ENCODE measurements around the gene TAF3. TPM values are rescaled to one million over a fixed set of nuclear protein-coding genes. Genes with fewer than 3 reads are reported as not detected.

The TAF3 gene
- polyA plus RNA-seq, 1 of the 3 experiments (the other 2 are of a cell fraction): 2.4 TPM

GRCh38 chr10:7855205-7855604 lies 36.9 kb downstream of the TAF3 start:
- ChIA-PET CTCF (interaction anchor here (0.7 kb wide), 1 partner anchor 9 kb away, joined by 3 read pairs; no protein-coding TSS in a partner anchor), POLR2A (no interaction called here)

More at GRCh38 chr10:7855205-7855604, 36.9 kb downstream of the TAF3 start:
- TF ChIP-seq TCF12 (IDR thresholded peaks at IDR 0.05) (no peak), SIN3A (IDR thresholded peaks at IDR 0.05; ENCODE audit: borderline replicate concordance, low read depth, low read length) (no peak), RAD21 (IDR thresholded peaks at IDR 0.05; ENCODE audit: low read length) (no peak), POLR2AphosphoS5 (IDR thresholded peaks at IDR 0.05; ENCODE audit: low read depth, low read length) (no peak), EP300 (IDR thresholded peaks at IDR 0.05; ENCODE audit: borderline replicate concordance in 1 of 2, low read depth in 1 of 2, low read length in 1 of 2) (no peak), ELF1 (IDR thresholded peaks at IDR 0.05) (no peak), CHD2 (IDR thresholded peaks at IDR 0.05; ENCODE audit: low read length, partially characterized antibody) (no peak), FOXM1 (IDR thresholded peaks at IDR 0.05; ENCODE audit: low read depth) (no peak), GABPA (IDR thresholded peaks at IDR 0.05; ENCODE audit: low read depth) (no peak), PBX3 (IDR thresholded peaks at IDR 0.05) (no peak), REST (IDR thresholded peaks at IDR 0.05; ENCODE audit: low read depth, low read length) (no peak), CTCF (IDR thresholded peaks at IDR 0.05) (no peak), FOSL2 (IDR thresholded peaks at IDR 0.05; ENCODE audit: borderline replicate concordance, low read depth) (no peak), USF1 (IDR thresholded peaks at IDR 0.05; ENCODE audit: borderline replicate concordance, low read depth) (no peak), SMC3 (IDR thresholded peaks at IDR 0.05; ENCODE audit: low read depth, low read length) (no peak), FOXJ3 (CRISPR knock-in tag; IDR thresholded peaks at IDR 0.05) (no peak), RXRA (IDR thresholded peaks at IDR 0.05; ENCODE audit: borderline replicate concordance, low read depth) (no peak), USF2 (IDR thresholded peaks at IDR 0.05; ENCODE audit: borderline replicate concordance, low read depth, low read length) (no peak), JUND (IDR thresholded peaks at IDR 0.05) (no peak), RCOR1 (IDR thresholded peaks at IDR 0.05; ENCODE audit: low read length) (no peak)
- Histone ChIP-seq H3K9ac (no peak overlapping the region), H3K4me3 (ENCODE audit: low read depth in 2 of 2, low read length in 1 of 2) (no peak overlapping the region), H3K36me3 (replicated peaks in 1 of 2; ENCODE audit: control insufficient read depth in 1 of 2, insufficient read depth in 2 of 2, low read length in 1 of 2) (no peaks in the 10 kb centered on the region), H4K20me1 (ENCODE audit: insufficient read depth) (no peaks in the 10 kb centered on the region), H3K27ac (ENCODE audit: low read depth in 2 of 2, low read length in 1 of 2) (no peak overlapping the region), H3F3A (replicated peaks; ENCODE audit: insufficient read depth) (peaks cover 4% of the 10 kb centered on the region), H3K4me2 (no peak overlapping the region), H3K4me1 (ENCODE audit: control insufficient read depth in 1 of 2, insufficient read depth in 2 of 2, low read depth in 1 of 2, low read length in 1 of 2) (no peaks in the 10 kb centered on the region), H2AFZ (ENCODE audit: low read depth) (no peak overlapping the region), H3K9me3 (peaks cover 6% of the 10 kb centered on the region; the same call in 1 of the 2 replicates), H3K27me3 (ENCODE audit: insufficient read depth) (no peaks in the 10 kb centered on the region), H3K79me2 (ENCODE audit: insufficient read depth) (peaks cover 7% of the 10 kb centered on the region), H3K9me2 (no peaks in the 10 kb centered on the region)
- no peak for DNase-seq
- WGBS (ENCODE audit: low lambda C conversion rate): 99% methylated on average over 4 of the region's 4 CpGs
